Ascending aorta (tissue), 2 donors: ENCODE measurements around the gene PTPRN2. TPM values are rescaled to one million over a fixed set of nuclear protein-coding genes. Genes with fewer than 3 reads are reported as not detected.
"Not testable (repeated sequence)": the region's sequence is repeated elsewhere in the genome, so short reads cannot be mapped to it uniquely, and the experiment has no call there.

ENCODE experiments used
- DNase-seq, 2 donors: peaks; one replicate each; pipeline ENCODE4 v3.0.0-alpha.2; 2019; ENCODE audit warnings: low spot score in 2 of 2
- H3K27ac ChIP-seq, 2 donors: fragments of 200-600 bp; sonication (generic); one replicate each; pipeline ENCODE4 v1.5.1; 2016 to 2017; ENCODE audit warnings: mild to moderate bottlenecking in 1 of 2
- H3K27me3 ChIP-seq: fragments of 200-600 bp; sonication (generic); one replicate; pipeline ENCODE4 v1.5.1; 2017
- H3K36me3 ChIP-seq, 2 donors: fragments of 200-600 bp; sonication (generic); one replicate each; pipeline ENCODE4 v1.5.1; 2016
- H3K4me1 ChIP-seq, 2 donors: fragments of 200-600 bp; sonication (generic); one replicate each; pipeline ENCODE4 v1.5.1; 2016 to 2017; ENCODE audit warnings: mild to moderate bottlenecking in 1 of 2
- H3K4me3 ChIP-seq, 2 donors: fragments of 200-600 bp; sonication (generic); one replicate each; pipeline ENCODE4 v1.5.1; 2016 to 2017; ENCODE audit warnings: mild to moderate bottlenecking in 1 of 2
- H3K9me3 ChIP-seq, 2 donors: fragments of 200-600 bp; sonication (generic); one replicate each; pipeline ENCODE4 v1.5.1; 2016
- intact Hi-C: fragments of 100-400 bp; cut with DNase I; formaldehyde crosslinking; loops from one replicate; pipeline ENCODE4 v1.15.1; 2023
- total RNA-seq: library from RNA; depleted of rRNA; stranded (reverse); fragments of >200 nt; gene quantifications from one replicate; pipeline ENCODE4 v1.1.0, GENCODE V29; 2016
- TF ChIP-seq, protein P1 (sequence below), 3 experiments: fragments of 200-600 bp in 2 of 3; fragments of 450-650 bp in 1 of 3; sonication (generic) in 2 of 3; IDR thresholded peaks; one replicate each; pipeline ENCODE4 v1.5.1; 2016 to 2019; ENCODE audit warnings: antibody characterized with exemption in 3 of 3, mild to moderate bottlenecking in 1 of 3, moderate library complexity in 1 of 3

The PTPRN2 gene
- total RNA-seq, 1 donor from 2014 or later: 7.3 TPM

- H3K27ac ChIP-seq: no peak overlapping the region
- no peaks in the 10 kb centered on the region for H3K27me3 ChIP-seq
- H3K4me3 ChIP-seq: no peak overlapping the region
- no peaks in the 10 kb centered on the region for H3K36me3 ChIP-seq
- H3K9me3 ChIP-seq: peaks cover 0 to 11% of the 10 kb centered on the region in 2 donors
- TF ChIP-seq, protein P1, sequence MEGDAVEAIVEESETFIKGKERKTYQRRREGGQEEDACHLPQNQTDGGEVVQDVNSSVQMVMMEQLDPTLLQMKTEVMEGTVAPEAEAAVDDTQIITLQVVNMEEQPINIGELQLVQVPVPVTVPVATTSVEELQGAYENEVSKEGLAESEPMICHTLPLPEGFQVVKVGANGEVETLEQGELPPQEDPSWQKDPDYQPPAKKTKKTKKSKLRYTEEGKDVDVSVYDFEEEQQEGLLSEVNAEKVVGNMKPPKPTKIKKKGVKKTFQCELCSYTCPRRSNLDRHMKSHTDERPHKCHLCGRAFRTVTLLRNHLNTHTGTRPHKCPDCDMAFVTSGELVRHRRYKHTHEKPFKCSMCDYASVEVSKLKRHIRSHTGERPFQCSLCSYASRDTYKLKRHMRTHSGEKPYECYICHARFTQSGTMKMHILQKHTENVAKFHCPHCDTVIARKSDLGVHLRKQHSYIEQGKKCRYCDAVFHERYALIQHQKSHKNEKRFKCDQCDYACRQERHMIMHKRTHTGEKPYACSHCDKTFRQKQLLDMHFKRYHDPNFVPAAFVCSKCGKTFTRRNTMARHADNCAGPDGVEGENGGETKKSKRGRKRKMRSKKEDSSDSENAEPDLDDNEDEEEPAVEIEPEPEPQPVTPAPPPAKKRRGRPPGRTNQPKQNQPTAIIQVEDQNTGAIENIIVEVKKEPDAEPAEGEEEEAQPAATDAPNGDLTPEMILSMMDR (IDR thresholded peaks at IDR 0.05): no peak
- DNase-seq: no peak
- intact Hi-C loops: no loop called here
- H3K4me1 ChIP-seq: no peaks in the 10 kb centered on the region
Observed at GRCh38 chr7:158311791-158312190, 275.8 kb downstream of the PTPRN2 start.

DNA sequence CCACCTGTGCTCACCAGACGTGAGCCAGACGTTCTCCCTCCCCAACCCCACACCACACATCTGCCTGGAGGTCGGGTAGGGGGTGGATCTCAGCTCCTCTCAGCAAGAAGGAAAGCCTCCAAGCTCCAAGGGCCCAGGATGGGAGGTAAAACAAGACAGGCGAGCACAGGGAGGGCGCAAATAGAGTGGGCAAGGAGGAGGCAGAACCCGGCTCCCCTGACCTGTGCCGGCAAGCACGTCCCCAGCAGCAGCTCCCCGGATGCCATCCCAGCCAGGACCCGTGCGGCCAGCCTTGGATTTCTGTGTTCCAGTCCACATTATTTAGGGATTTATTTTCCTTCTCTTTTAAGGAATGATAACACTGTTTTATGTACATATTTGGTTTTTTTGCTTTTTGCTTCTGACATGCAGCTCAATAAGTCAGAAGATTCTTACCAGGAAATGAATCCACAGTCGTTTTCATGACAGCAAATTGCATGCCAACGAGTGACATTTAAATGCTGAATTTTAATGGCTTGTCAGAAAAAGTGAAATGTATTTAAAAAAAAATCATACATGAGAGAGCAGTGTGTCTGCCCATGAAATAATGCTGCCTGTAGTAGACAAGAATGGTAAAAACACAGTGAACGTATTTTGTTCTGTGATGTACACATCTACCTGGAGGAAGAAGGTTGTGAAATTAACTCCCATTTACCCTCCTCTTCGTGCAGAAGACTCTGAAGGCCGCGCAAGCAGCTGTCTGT is 276.5 kb downstream of the PTPRN2 start:
- peaks cover 0 to 13% of the 10 kb centered on the region in 2 donors for H3K9me3 ChIP-seq
- TF ChIP-seq, protein P1 (IDR thresholded peaks at IDR 0.05): no peak
- H3K4me3 ChIP-seq: no peak overlapping the region
- no peaks in the 10 kb centered on the region for H3K36me3 ChIP-seq
- no peaks in the 10 kb centered on the region for H3K4me1 ChIP-seq
- no peak for DNase-seq
- no peak overlapping the region for H3K27ac ChIP-seq
- no peaks in the 10 kb centered on the region for H3K27me3 ChIP-seq
- intact Hi-C loops: no loop called here

- no peaks in the 10 kb centered on the region for H3K27me3 ChIP-seq
- DNase-seq: no peak
Observed at GRCh38 chr7:158309868-158310763, 277.5 kb downstream of the PTPRN2 start.

DNA sequence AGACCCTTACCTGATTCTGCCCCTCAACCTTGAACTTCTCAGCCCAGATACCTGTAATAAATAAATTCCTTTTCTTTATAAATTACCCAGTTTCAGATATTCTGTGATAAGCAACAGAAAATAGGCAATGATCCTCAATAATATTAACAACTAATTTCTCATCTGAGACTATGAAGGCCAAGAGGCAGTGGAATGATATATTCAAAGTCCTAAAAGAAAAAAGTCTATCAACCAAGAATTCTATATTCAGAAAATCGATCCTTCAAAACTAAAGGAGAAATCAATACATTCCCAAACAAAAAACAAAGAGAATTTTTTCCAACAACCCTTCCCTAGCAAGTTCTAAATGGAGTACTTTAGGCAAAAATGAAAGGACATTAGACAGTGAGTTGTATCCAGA is 279.6 kb downstream of the PTPRN2 start:
- intact Hi-C loops: no loop called here
- TF ChIP-seq, protein P1 (IDR thresholded peaks at IDR 0.05): no peak
- H3K27me3 ChIP-seq: no peaks in the 10 kb centered on the region
- H3K36me3 ChIP-seq: no peaks in the 10 kb centered on the region
- H3K4me1 ChIP-seq: no peaks in the 10 kb centered on the region
- H3K4me3 ChIP-seq: no peak overlapping the region
- H3K9me3 ChIP-seq: peaks cover 0 to 16% of the 10 kb centered on the region in 2 donors
- DNase-seq: no peak
- no peak overlapping the region for H3K27ac ChIP-seq

More at GRCh38 chr7:158309868-158310763, 277.5 kb downstream of the PTPRN2 start:
- Histone ChIP-seq H3K27ac (no peak overlapping the region), H3K4me3 (no peak overlapping the region), H3K9me3 (peaks cover 0 to 16% of the 10 kb centered on the region in 2 donors), H3K4me1 (no peaks in the 10 kb centered on the region), H3K36me3 (no peaks in the 10 kb centered on the region)
- intact Hi-C loops: no loop called here
- TF ChIP-seq, protein P1 (IDR thresholded peaks at IDR 0.05): no peak

DNA sequence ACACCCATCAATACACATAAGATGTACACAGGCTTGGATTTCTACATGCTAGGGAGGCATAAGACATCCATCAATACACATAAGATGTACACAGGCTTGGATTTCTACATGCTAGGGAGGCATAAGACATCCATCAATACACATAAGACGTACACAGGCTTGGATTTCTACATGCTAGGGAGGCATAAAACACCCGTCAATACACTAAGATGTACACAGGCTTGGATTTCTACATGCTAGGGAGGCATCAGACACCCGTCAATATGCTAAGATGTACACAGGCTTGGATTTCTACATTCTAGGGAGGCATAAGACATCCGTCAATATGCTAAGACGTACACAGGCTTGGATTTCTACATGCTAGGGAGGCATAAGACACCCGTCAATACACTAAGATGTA is 283.6 kb downstream of the PTPRN2 start:
- H3K27ac ChIP-seq, DNase-seq, H3K36me3 ChIP-seq, H3K4me1 ChIP-seq, H3K27me3 ChIP-seq, intact Hi-C loops, H3K4me3 ChIP-seq: not testable (repeated sequence)
- H3K9me3 ChIP-seq: peaks cover 0 to 16% of the 10 kb centered on the region in 2 donors

- intact Hi-C loops: no loop called here
- TF ChIP-seq, protein P1 (IDR thresholded peaks at IDR 0.05): no peak
Observed at GRCh38 chr7:158303121-158303520, 284.5 kb downstream of the PTPRN2 start.

More at GRCh38 chr7:158303121-158303520, 284.5 kb downstream of the PTPRN2 start:
- Histone ChIP-seq H3K27me3 (no peaks in the 10 kb centered on the region), H3K27ac (no peak overlapping the region), H3K9me3 (peaks cover 0 to 14% of the 10 kb centered on the region in 2 donors), H3K4me1 (no peaks in the 10 kb centered on the region), H3K4me3 (no peak overlapping the region), H3K36me3 (no peaks in the 10 kb centered on the region)
- no peak for DNase-seq
